ENCODE results near the gene SFTA2. TPM values are rescaled to one million over a fixed set of nuclear protein-coding genes. Genes with fewer than 3 reads are reported as not detected.

SFTA2 gene
- polyA plus RNA-seq, 3 donors: not detected

- H3K4me3 ChIP-seq (replicated peaks in 1 of 3; ENCODE audit: low read depth in 2 of 3, low read length in 3 of 3): no peak overlapping the region
- peaks cover 38 to 54% (median 40%) of the 10 kb centered on the region in 3 donors for H3K27me3 Mint-ChIP-seq (ENCODE audit: low read depth in 3 of 3)
- H3K9me3 Mint-ChIP-seq: peaks cover 0 to 5% (median 0%) of the 10 kb centered on the region in 7 donors
- H3K9me3 ChIP-seq (replicated peaks in 1 of 2; ENCODE audit: control insufficient read depth in 1 of 2, insufficient read depth in 1 of 2, low read length in 2 of 2): no peaks in the 10 kb centered on the region
- H3K36me3 Mint-ChIP-seq: peaks cover 0 to 5% of the 10 kb centered on the region in 2 donors
- no peaks in the 10 kb centered on the region for H4K20me1 ChIP-seq (ENCODE audit: insufficient read depth, low read length)
- TF ChIP-seq, protein P1, sequence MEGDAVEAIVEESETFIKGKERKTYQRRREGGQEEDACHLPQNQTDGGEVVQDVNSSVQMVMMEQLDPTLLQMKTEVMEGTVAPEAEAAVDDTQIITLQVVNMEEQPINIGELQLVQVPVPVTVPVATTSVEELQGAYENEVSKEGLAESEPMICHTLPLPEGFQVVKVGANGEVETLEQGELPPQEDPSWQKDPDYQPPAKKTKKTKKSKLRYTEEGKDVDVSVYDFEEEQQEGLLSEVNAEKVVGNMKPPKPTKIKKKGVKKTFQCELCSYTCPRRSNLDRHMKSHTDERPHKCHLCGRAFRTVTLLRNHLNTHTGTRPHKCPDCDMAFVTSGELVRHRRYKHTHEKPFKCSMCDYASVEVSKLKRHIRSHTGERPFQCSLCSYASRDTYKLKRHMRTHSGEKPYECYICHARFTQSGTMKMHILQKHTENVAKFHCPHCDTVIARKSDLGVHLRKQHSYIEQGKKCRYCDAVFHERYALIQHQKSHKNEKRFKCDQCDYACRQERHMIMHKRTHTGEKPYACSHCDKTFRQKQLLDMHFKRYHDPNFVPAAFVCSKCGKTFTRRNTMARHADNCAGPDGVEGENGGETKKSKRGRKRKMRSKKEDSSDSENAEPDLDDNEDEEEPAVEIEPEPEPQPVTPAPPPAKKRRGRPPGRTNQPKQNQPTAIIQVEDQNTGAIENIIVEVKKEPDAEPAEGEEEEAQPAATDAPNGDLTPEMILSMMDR (IDR thresholded peaks at IDR 0.05): no peak
- no peak overlapping the region for H3K9ac ChIP-seq (ENCODE audit: insufficient read depth, low read length, poor library complexity, severe bottlenecking)
- DNase-seq: no peak
- 95% methylated on average over 8 of the region's 14 CpGs for WGBS (ENCODE audit: insufficient coverage)
- H3K4me3 Mint-ChIP-seq: no peak overlapping the region
- no peak overlapping the region for H3K27ac ChIP-seq (ENCODE audit: low read depth in 1 of 2, low read length in 2 of 2)
- peaks cover 31% of the 10 kb centered on the region for H3K4me1 Mint-ChIP-seq
- H2AFZ ChIP-seq (ENCODE audit: insufficient read depth, low read depth, low read length, poor library complexity, severe bottlenecking): no peak overlapping the region
- peak overlapping the region in 3 of 7 donors; percentile 5 to 33 (median 22) for H3K27ac Mint-ChIP-seq
- H3K4me2 ChIP-seq (replicated peaks; ENCODE audit: extremely low read depth, low read length, poor library complexity, severe bottlenecking): no peak overlapping the region
- H3K79me2 ChIP-seq (ENCODE audit: insufficient read depth, low read length): no peaks in the 10 kb centered on the region
- H3K36me3 ChIP-seq (replicated peaks in 1 of 2; ENCODE audit: control insufficient read depth in 1 of 2, insufficient read depth in 2 of 2, low read length in 2 of 2): no peaks in the 10 kb centered on the region
- intact Hi-C loops (cut with micrococcal nuclease): loop anchor here in 1 of 2 donors (5.0 kb wide), 1 partner anchor 39 kb away; no protein-coding TSS in a partner anchor
- H3K27me3 ChIP-seq (ENCODE audit: control insufficient read depth in 2 of 2, insufficient read depth in 2 of 2, low read length in 2 of 2): peaks cover 4 to 50% of the 10 kb centered on the region in 2 donors
- peaks cover 19 to 20% of the 10 kb centered on the region in 2 donors for H3K4me1 ChIP-seq (ENCODE audit: control insufficient read depth in 1 of 2, insufficient read depth in 2 of 2, low read length in 2 of 2)
These were observed 50.4 kb downstream of the SFTA2 start for GRCh38 chr6:30881392-30882203.

Small RNA genes lying within 50 kb of the gene (small RNA-seq; reads per million reads assigned to genes)
- not detected for gene RF00019 (ENCODE audit: insufficient read length, low read depth)

Other genes starting within 250 kb of the SFTA2 start
- 100 to 1,000 TPM in 1 of 3 donors, 10 to 100 TPM in 2; 58.5 to 226 (median 78.9) TPM for gene PPP1R18, start 245.5 kb downstream of the SFTA2 start, polyA plus RNA-seq
- gene NRM, start 241.2 kb downstream of the SFTA2 start, polyA plus RNA-seq: 10 to 100 TPM; 25.9 to 36.0 (median 35.0) TPM
- gene MDC1, start 214.9 kb downstream of the SFTA2 start, polyA plus RNA-seq: 1 to 10 TPM in 1 of 3 donors, under 1 TPM in 2; 0.27 to 4.5 (median 0.34) TPM
- gene TUBB, start 211.8 kb downstream of the SFTA2 start, polyA plus RNA-seq: 100 to 1,000 TPM in 1 of 3 donors, 10 to 100 TPM in 2; 48.4 to 130 (median 57.0) TPM
- 100 to 1,000 TPM; 124 to 153 (median 132) TPM for gene FLOT1, start 189.5 kb downstream of the SFTA2 start, polyA plus RNA-seq
- 100 to 1,000 TPM in 1 of 3 donors, 10 to 100 TPM in 2; 30.6 to 188 (median 53.2) TPM for gene IER3, start 187.6 kb downstream of the SFTA2 start, polyA plus RNA-seq
- 1 to 10 TPM in 1 of 3 donors, under 1 TPM in 2; 0.39 to 1.0 (median 0.51) TPM for gene DDR1, start 47.7 kb downstream of the SFTA2 start, polyA plus RNA-seq
- 10 to 100 TPM in 1 of 3 donors, 1 to 10 TPM in 2; 3.6 to 14.5 (median 6.0) TPM for gene GTF2H4, start 24.0 kb downstream of the SFTA2 start, polyA plus RNA-seq
- 10 to 100 TPM in 1 of 3 donors, 1 to 10 TPM in 2; 7.6 to 15.5 (median 8.1) TPM for gene VARS2, start 17.9 kb downstream of the SFTA2 start, polyA plus RNA-seq
- not detected for gene MUCL3, start 8.8 kb upstream of the SFTA2 start, polyA plus RNA-seq
- not detected for gene MUC21, start 51.5 kb upstream of the SFTA2 start, polyA plus RNA-seq
- not detected for gene MUC22, start 78.3 kb upstream of the SFTA2 start, polyA plus RNA-seq
- not detected for gene C6orf15, start 180.4 kb upstream of the SFTA2 start, polyA plus RNA-seq
- gene PSORS1C1, start 182.6 kb upstream of the SFTA2 start, polyA plus RNA-seq: not detected
- not detected for gene CDSN, start 188.3 kb upstream of the SFTA2 start, polyA plus RNA-seq
- gene PSORS1C2, start 206.9 kb upstream of the SFTA2 start, polyA plus RNA-seq: not detected
- gene CCHCR1, start 225.6 kb upstream of the SFTA2 start, polyA plus RNA-seq: 1 to 10 TPM; 2.2 to 8.4 (median 2.8) TPM
- 1 to 10 TPM in 1 of 3 donors, under 1 TPM in 2; 0.75 to 1.1 (median 0.80) TPM for gene TCF19, start 226.4 kb upstream of the SFTA2 start, polyA plus RNA-seq
- gene POU5F1, start 238.5 kb upstream of the SFTA2 start, polyA plus RNA-seq: under 1 TPM in 1 of 3 donors, not detected in 2; 0.20 TPM